Peyer's patch (tissue), 4 donors: ENCODE results near the gene ZC3H13.

Source experiments
- POLR2A ChIP-seq, 2 donors: fragments of 450-650 bp; IDR thresholded peaks; one replicate each; pipeline ENCODE4 v1.5.1; 2017; ENCODE audit warnings: antibody characterized with exemption in 2 of 2, mild to moderate bottlenecking in 2 of 2, moderate library complexity in 2 of 2
- TF ChIP-seq, protein P1 (sequence below), 6 experiments: fragments of 450-650 bp in 4 of 6; fragments of 200-600 bp in 2 of 6; sonication (generic) in 1 of 6; IDR thresholded peaks; one replicate each; pipeline ENCODE4 v1.5.1; 2017 to 2019; ENCODE audit warnings: antibody characterized with exemption in 6 of 6, mild to moderate bottlenecking in 3 of 6, moderate library complexity in 1 of 6

GRCh38 chr13:45951724-45952123 lies 100.8 kb downstream of the ZC3H13 start:
- TF ChIP-seq, protein P1, sequence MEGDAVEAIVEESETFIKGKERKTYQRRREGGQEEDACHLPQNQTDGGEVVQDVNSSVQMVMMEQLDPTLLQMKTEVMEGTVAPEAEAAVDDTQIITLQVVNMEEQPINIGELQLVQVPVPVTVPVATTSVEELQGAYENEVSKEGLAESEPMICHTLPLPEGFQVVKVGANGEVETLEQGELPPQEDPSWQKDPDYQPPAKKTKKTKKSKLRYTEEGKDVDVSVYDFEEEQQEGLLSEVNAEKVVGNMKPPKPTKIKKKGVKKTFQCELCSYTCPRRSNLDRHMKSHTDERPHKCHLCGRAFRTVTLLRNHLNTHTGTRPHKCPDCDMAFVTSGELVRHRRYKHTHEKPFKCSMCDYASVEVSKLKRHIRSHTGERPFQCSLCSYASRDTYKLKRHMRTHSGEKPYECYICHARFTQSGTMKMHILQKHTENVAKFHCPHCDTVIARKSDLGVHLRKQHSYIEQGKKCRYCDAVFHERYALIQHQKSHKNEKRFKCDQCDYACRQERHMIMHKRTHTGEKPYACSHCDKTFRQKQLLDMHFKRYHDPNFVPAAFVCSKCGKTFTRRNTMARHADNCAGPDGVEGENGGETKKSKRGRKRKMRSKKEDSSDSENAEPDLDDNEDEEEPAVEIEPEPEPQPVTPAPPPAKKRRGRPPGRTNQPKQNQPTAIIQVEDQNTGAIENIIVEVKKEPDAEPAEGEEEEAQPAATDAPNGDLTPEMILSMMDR (IDR thresholded peaks at IDR 0.05), result no peak
- TF ChIP-seq POLR2A (IDR thresholded peaks at IDR 0.05), result no peak
